ENCODE measurements around the gene SLC6A7.

GRCh38 chr5:150142959-150143349 is 46.9 kb upstream of the SLC6A7 start:
- TF ChIP-seq CTCF (IDR thresholded peaks at IDR 0.05) (no peak), POLR2A (IDR thresholded peaks at IDR 0.05) (no peak), EP300 (IDR thresholded peaks at IDR 0.05) (peak in 1 of 2 donors; percentile 63)

All from tibial nerve (tissue), 4 donors.